ENCODE results near the gene ZNF277.
"Not testable (repeated sequence)": the region's sequence is repeated elsewhere in the genome, so short reads cannot be mapped to it uniquely, and the experiment has no call there.

ZNF277 gene

GRCh38 chr7:112298543-112299100 is 92.1 kb downstream of the ZNF277 start:
- no peak for DNase-seq

GRCh38 chr7:112300072-112300471 is 93.6 kb downstream of the ZNF277 start:
- DNase-seq = no peak

GRCh38 chr7:112300831-112301407 is 94.4 kb downstream of the ZNF277 start:
- no peak for DNase-seq

GRCh38 chr7:112302566-112302965 is 96.1 kb downstream of the ZNF277 start:
- DNase-seq = no peak

- DNase-seq = no peak
These were observed 100.4 kb downstream of the ZNF277 start for GRCh38 chr7:112306903-112307302.

- DNase-seq = no peak
These were observed 101.0 kb downstream of the ZNF277 start for GRCh38 chr7:112307506-112307905.

- no peak for DNase-seq
These were observed 102.5 kb downstream of the ZNF277 start for GRCh38 chr7:112308974-112309373.

- DNase-seq = not testable (repeated sequence)
These were observed 110.3 kb downstream of the ZNF277 start for GRCh38 chr7:112316803-112317202.

GRCh38 chr7:112322070-112322469 is 115.6 kb downstream of the ZNF277 start:
- DNase-seq = no peak

GRCh38 chr7:112327566-112327965 is 121.1 kb downstream of the ZNF277 start:
- no peak for DNase-seq

- DNase-seq = no peak
These were observed 125.0 kb downstream of the ZNF277 start for GRCh38 chr7:112331492-112331891.

GRCh38 chr7:112334366-112334765 is 127.9 kb downstream of the ZNF277 start:
- DNase-seq = peak; percentile 27

GRCh38 chr7:112336261-112336660 is 129.8 kb downstream of the ZNF277 start:
- no peak for DNase-seq

GRCh38 chr7:112336936-112337576 is 130.6 kb downstream of the ZNF277 start:
- no peak for DNase-seq

- DNase-seq = no peak
These were observed 131.4 kb downstream of the ZNF277 start for GRCh38 chr7:112337892-112338291.

- no peak for DNase-seq
These were observed 132.3 kb downstream of the ZNF277 start for GRCh38 chr7:112338786-112339185.

- DNase-seq = no peak
These were observed 135.0 kb downstream of the ZNF277 start for GRCh38 chr7:112341464-112341863.

- DNase-seq = no peak
These were observed 140.0 kb downstream of the ZNF277 start for GRCh38 chr7:112346381-112347060.

- DNase-seq = no peak
These were observed 140.6 kb downstream of the ZNF277 start for GRCh38 chr7:112347088-112347487.

- DNase-seq = no peak
These were observed 144.1 kb downstream of the ZNF277 start for GRCh38 chr7:112350585-112350984.

- no peak for DNase-seq
These were observed 150.1 kb downstream of the ZNF277 start for GRCh38 chr7:112356596-112356995.

- no peak for DNase-seq
These were observed 150.6 kb downstream of the ZNF277 start for GRCh38 chr7:112357136-112357535.

GRCh38 chr7:112358513-112358912 is 152.0 kb downstream of the ZNF277 start:
- DNase-seq = no peak

- DNase-seq = no peak
These were observed 152.6 kb downstream of the ZNF277 start for GRCh38 chr7:112359086-112359485.

Data from OCI-M1 (cell line).